ENCODE results near the gene TMEM121. TPM values are rescaled to one million over a fixed set of nuclear protein-coding genes. Genes with fewer than 3 reads are reported as not detected.
"Not testable (repeated sequence)": the region's sequence is repeated elsewhere in the genome, so short reads cannot be mapped to it uniquely, and the experiment has no call there.

TMEM121 gene
- total and polyA plus RNA-seq, 2 of the 8 experiments (the other 6 are each of a cell fraction or from before 2014, with no cell fraction given): 1.9 TPM; not detected in 1

DNA sequence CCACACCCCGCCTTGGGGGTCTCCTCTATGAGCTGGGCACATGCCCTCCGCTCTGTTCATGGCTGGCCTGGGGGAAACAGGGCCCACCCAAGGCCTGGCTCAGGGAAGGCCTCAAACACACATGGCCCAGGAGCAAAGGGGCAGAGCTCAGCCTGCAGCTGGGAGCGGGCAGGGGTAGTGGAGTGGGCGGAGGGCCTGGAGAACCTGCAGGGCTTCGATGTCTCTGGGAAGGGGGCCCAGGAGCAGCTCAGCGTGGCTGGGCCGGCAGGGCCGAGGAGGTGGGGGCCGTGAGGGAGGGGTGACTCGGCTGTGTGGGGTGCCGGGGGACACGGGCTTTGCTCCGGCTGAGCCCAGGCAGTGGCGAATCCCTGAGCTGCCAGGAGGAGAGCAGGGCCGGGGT is 47.5 kb downstream of the TMEM121 start:
- H3K9ac ChIP-seq (replicated peaks in 1 of 4; ENCODE audit: extremely low read depth in 1 of 4, low read depth in 3 of 4, low read length in 3 of 4); H2BK12ac ChIP-seq (ENCODE audit: low read depth, low read length); H3K4me3 ChIP-seq (ENCODE audit: extremely low read depth in 1 of 4, insufficient read depth in 2 of 4, low read depth in 3 of 4, low read length in 4 of 4); H2BK15ac ChIP-seq (ENCODE audit: low read length); DNase-seq (ENCODE audit: low read depth in 1 of 2, low spot score in 2 of 2); CTCF ChIA-PET (ENCODE audit: partially characterized antibody); H4K5ac ChIP-seq (ENCODE audit: insufficient read length, low read depth, low read length); FAIRE-seq; H2AK5ac ChIP-seq (ENCODE audit: low read depth, low read length); H3K4me2 ChIP-seq (ENCODE audit: insufficient read depth in 1 of 2, low read depth in 2 of 2, low read length in 2 of 2); H3K79me1 ChIP-seq (ENCODE audit: low read depth, low read length); H3K23ac ChIP-seq (ENCODE audit: insufficient read length); H2BK5ac ChIP-seq (ENCODE audit: low read depth, low read length); H3K27ac ChIP-seq (ENCODE audit: low read depth, low read length); POLR2A ChIA-PET (ENCODE audit: partially characterized antibody); H2BK120ac ChIP-seq (replicated peaks; ENCODE audit: low read depth, low read length); H3K4ac ChIP-seq (replicated peaks; ENCODE audit: insufficient read length, low read depth, low read length); H3K56ac ChIP-seq (replicated peaks; ENCODE audit: insufficient read length, low read depth, low read length); H4K8ac ChIP-seq (ENCODE audit: extremely low read depth, insufficient read depth, low read length); H3K36me3 ChIP-seq (ENCODE audit: control insufficient read depth in 2 of 4, insufficient read depth in 4 of 4, low read length in 3 of 4); H3K14ac ChIP-seq (ENCODE audit: insufficient read length); H3K27me3 ChIP-seq (replicated peaks in 1 of 4; ENCODE audit: control insufficient read depth in 3 of 4, extremely low read depth in 1 of 4, insufficient read depth in 3 of 4, low read length in 3 of 4); H3K79me2 ChIP-seq (ENCODE audit: control insufficient read depth in 1 of 2, insufficient read depth in 2 of 2, low read length in 2 of 2); H3K18ac ChIP-seq (ENCODE audit: extremely low read depth, low read length); H2AFZ ChIP-seq (ENCODE audit: low read length); H2BK20ac ChIP-seq (ENCODE audit: low read length); H4K91ac ChIP-seq (replicated peaks; ENCODE audit: insufficient read length, low read length); H3K4me1 ChIP-seq (replicated peaks in 1 of 4; ENCODE audit: control insufficient read depth in 3 of 4, insufficient read depth in 4 of 4, low read length in 3 of 4): not testable (repeated sequence)
- Histone ChIP-seq H4K20me1 (replicated peaks in 1 of 2; ENCODE audit: control insufficient read depth in 1 of 2, insufficient read depth in 2 of 2, low read length in 2 of 2) (peaks cover 0 to 11% of the 10 kb centered on the region in 2 experiments), H3K23me2 (ENCODE audit: low read depth, low read length) (peaks cover 20% of the 10 kb centered on the region; the same call in 1 of the 2 replicates), H3K9me3 (ENCODE audit: insufficient read depth in 2 of 2, low read depth in 1 of 2, low read length in 1 of 2) (peaks cover 40 to 62% of the 10 kb centered on the region in 2 experiments)
- no CpG with 5 or more reads among the region's 15 CpGs for WGBS, 2 experiments (ENCODE audit: extremely low coverage in 1 of 2, insufficient coverage in 1 of 2, insufficient read length in 1 of 2, insufficient replicate concordance in 2 of 2, low coverage in 1 of 2, low lambda C conversion rate in 2 of 2, missing lambda C conversion rate in 1 of 2)

DNA sequence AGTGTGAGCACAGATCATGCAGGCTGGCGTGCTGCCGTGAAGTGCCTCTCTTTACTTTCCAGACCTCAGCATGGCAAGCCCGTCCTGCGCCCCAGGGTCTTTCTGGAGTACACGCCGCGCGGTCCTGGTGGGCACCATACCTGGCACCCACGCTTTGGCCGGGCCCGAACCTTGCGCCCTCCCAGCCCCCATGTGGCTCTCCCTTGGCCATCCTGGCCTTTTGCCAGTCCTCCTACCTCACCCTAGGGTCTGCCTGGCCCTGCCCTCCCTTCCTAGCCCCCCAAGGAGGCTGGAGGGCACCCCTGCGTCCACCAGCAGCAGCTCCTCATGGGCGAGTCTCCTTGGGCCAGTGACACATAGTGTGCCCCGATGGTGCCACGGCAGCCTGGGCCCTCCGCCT is 48.0 kb downstream of the TMEM121 start:
- 100% methylated on average over 1 of the region's 17 CpGs; no CpG with 5 or more reads in 1 of the 2 experiments for WGBS, 2 experiments (ENCODE audit: extremely low coverage in 1 of 2, insufficient coverage in 1 of 2, insufficient read length in 1 of 2, insufficient replicate concordance in 2 of 2, low coverage in 1 of 2, low lambda C conversion rate in 2 of 2, missing lambda C conversion rate in 1 of 2)
- H4K5ac ChIP-seq (ENCODE audit: insufficient read length, low read depth, low read length); H2AK5ac ChIP-seq (ENCODE audit: low read depth, low read length); CTCF ChIA-PET (ENCODE audit: partially characterized antibody); H4K8ac ChIP-seq (ENCODE audit: extremely low read depth, insufficient read depth, low read length); H3K36me3 ChIP-seq (ENCODE audit: control insufficient read depth in 2 of 4, insufficient read depth in 4 of 4, low read length in 3 of 4); H3K4ac ChIP-seq (replicated peaks; ENCODE audit: insufficient read length, low read depth, low read length); H3K27me3 ChIP-seq (replicated peaks in 1 of 4; ENCODE audit: control insufficient read depth in 3 of 4, extremely low read depth in 1 of 4, insufficient read depth in 3 of 4, low read length in 3 of 4); POLR2A ChIA-PET (ENCODE audit: partially characterized antibody); H3K27ac ChIP-seq (ENCODE audit: low read depth, low read length); H3K23ac ChIP-seq (ENCODE audit: insufficient read length); H3K4me2 ChIP-seq (ENCODE audit: insufficient read depth in 1 of 2, low read depth in 2 of 2, low read length in 2 of 2); H3K14ac ChIP-seq (ENCODE audit: insufficient read length); H2AFZ ChIP-seq (ENCODE audit: low read length); H2BK5ac ChIP-seq (ENCODE audit: low read depth, low read length); H2BK20ac ChIP-seq (ENCODE audit: low read length); H3K4me3 ChIP-seq (ENCODE audit: extremely low read depth in 1 of 4, insufficient read depth in 2 of 4, low read depth in 3 of 4, low read length in 4 of 4); H3K56ac ChIP-seq (replicated peaks; ENCODE audit: insufficient read length, low read depth, low read length); H3K18ac ChIP-seq (ENCODE audit: extremely low read depth, low read length); H3K9ac ChIP-seq (replicated peaks in 1 of 4; ENCODE audit: extremely low read depth in 1 of 4, low read depth in 3 of 4, low read length in 3 of 4); H2BK120ac ChIP-seq (replicated peaks; ENCODE audit: low read depth, low read length); H2BK15ac ChIP-seq (ENCODE audit: low read length); FAIRE-seq; DNase-seq (ENCODE audit: low read depth in 1 of 2, low spot score in 2 of 2); H3K79me1 ChIP-seq (ENCODE audit: low read depth, low read length); H2BK12ac ChIP-seq (ENCODE audit: low read depth, low read length); H4K91ac ChIP-seq (replicated peaks; ENCODE audit: insufficient read length, low read length); H3K4me1 ChIP-seq (replicated peaks in 1 of 4; ENCODE audit: control insufficient read depth in 3 of 4, insufficient read depth in 4 of 4, low read length in 3 of 4); H4K20me1 ChIP-seq (replicated peaks in 1 of 2; ENCODE audit: control insufficient read depth in 1 of 2, insufficient read depth in 2 of 2, low read length in 2 of 2); H3K79me2 ChIP-seq (ENCODE audit: control insufficient read depth in 1 of 2, insufficient read depth in 2 of 2, low read length in 2 of 2): not testable (repeated sequence)
- peaks cover 14% of the 10 kb centered on the region; the same call in 1 of the 2 replicates for H3K23me2 ChIP-seq (ENCODE audit: low read depth, low read length)
- peaks cover 34 to 56% of the 10 kb centered on the region in 2 experiments for H3K9me3 ChIP-seq (ENCODE audit: insufficient read depth in 2 of 2, low read depth in 1 of 2, low read length in 1 of 2)

Data from H1 (cell line).